ENCODE data around the gene EXOC6B. TPM values are rescaled to one million over a fixed set of nuclear protein-coding genes. Genes with fewer than 3 reads are reported as not detected.
"Not testable (repeated sequence)": the region's sequence is repeated elsewhere in the genome, so short reads cannot be mapped to it uniquely, and the experiment has no call there.

Gene EXOC6B
- total RNA-seq, 4 donors from 2014 or later = 22.6 to 47.3 (median 32.5) TPM

GRCh38 chr2:72494392-72494791 is 331.4 kb downstream of the EXOC6B start:
- intact Hi-C loops (cut with DNase I) = no loop called here
- H3K27me3 ChIP-seq = no peaks in the 10 kb centered on the region
- H3K4me3 ChIP-seq (replicated peaks in 1 of 3) = no peak overlapping the region
- H3K9me3 ChIP-seq = no peaks in the 10 kb centered on the region
- no peak for TF ChIP-seq POLR2A (IDR thresholded peaks at IDR 0.05)
- no peak for TF ChIP-seq CTCF (IDR thresholded peaks at IDR 0.05)
- DNase-seq = no peak
- H3K4me1 ChIP-seq = no peaks in the 10 kb centered on the region
- 73 to 76% methylated on average over 1 of the region's 1 CpG for WGBS, 2 donors
- H3K36me3 ChIP-seq = no peaks in the 10 kb centered on the region
- no peak overlapping the region for H3K27ac ChIP-seq

DNA sequence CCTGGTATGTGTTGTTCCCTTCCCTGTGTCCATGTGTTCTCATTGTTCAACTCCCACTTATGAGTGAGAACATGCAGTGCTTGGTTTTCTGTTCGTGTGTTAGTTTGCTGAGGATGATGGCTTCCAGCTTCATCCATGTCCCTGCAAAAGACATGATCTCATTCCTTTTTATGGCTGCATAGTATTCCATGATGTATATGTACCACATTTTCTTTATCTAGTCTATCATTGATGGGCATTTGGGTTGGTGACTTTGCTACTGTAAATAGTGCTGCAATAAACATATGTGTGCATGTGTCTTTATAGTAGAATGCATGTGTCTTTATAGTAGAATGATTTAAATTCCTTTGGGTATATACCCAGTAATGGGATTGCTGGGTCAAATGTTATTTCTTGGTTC is 341.2 kb downstream of the EXOC6B start:
- H3K27ac ChIP-seq; H3K9me3 ChIP-seq; DNase-seq; H3K36me3 ChIP-seq; H3K4me1 ChIP-seq; H3K4me3 ChIP-seq (replicated peaks in 1 of 3); H3K27me3 ChIP-seq; intact Hi-C loops (cut with DNase I): not testable (repeated sequence)
- WGBS, 2 donors = 86 to 94% methylated on average over 1 of the region's 1 CpG

- no peak for DNase-seq
- intact Hi-C loops (cut with DNase I) = no loop called here
- Histone ChIP-seq H3K27ac (no peak overlapping the region), H3K4me3 (replicated peaks in 1 of 3) (no peak overlapping the region), H3K4me1 (no peaks in the 10 kb centered on the region), H3K27me3 (no peaks in the 10 kb centered on the region), H3K9me3 (no peaks in the 10 kb centered on the region), H3K36me3 (no peaks in the 10 kb centered on the region)
- 94% methylated on average over 2 of the region's 2 CpGs for WGBS, 2 donors
- TF ChIP-seq POLR2A (IDR thresholded peaks at IDR 0.05) (no peak), CTCF (IDR thresholded peaks at IDR 0.05) (no peak)
These were observed 342.5 kb downstream of the EXOC6B start for GRCh38 chr2:72483346-72483745.

- intact Hi-C loops (cut with DNase I) = no loop called here
- WGBS, 2 donors = 93 to 100% methylated on average over 2 of the region's 3 CpGs
- DNase-seq = no peak
These were observed 350.6 kb downstream of the EXOC6B start for GRCh38 chr2:72475246-72475645.

GRCh38 chr2:72457801-72458516 is 367.9 kb downstream of the EXOC6B start:
- TF ChIP-seq CTCF (IDR thresholded peaks at IDR 0.05) = no peak
- TF ChIP-seq POLR2A (IDR thresholded peaks at IDR 0.05) = no peak
- DNase-seq = no peak
- 84 to 85% methylated on average over 6 of the region's 6 CpGs for WGBS, 2 donors
- H3K36me3 ChIP-seq = peaks cover 0 to 5% of the 10 kb centered on the region in 2 donors
- no peaks in the 10 kb centered on the region for H3K9me3 ChIP-seq
- no peak overlapping the region for H3K27ac ChIP-seq
- no peaks in the 10 kb centered on the region for H3K27me3 ChIP-seq
- intact Hi-C loops (cut with DNase I) = no loop called here
- no peak overlapping the region for H3K4me3 ChIP-seq (replicated peaks in 1 of 3)
- no peaks in the 10 kb centered on the region for H3K4me1 ChIP-seq

More at GRCh38 chr2:72475246-72475645, 350.6 kb downstream of the EXOC6B start:
- Histone ChIP-seq H3K9me3 (no peaks in the 10 kb centered on the region), H3K36me3 (no peaks in the 10 kb centered on the region), H3K4me3 (replicated peaks in 1 of 3) (no peak overlapping the region), H3K4me1 (no peaks in the 10 kb centered on the region), H3K27me3 (no peaks in the 10 kb centered on the region), H3K27ac (no peak overlapping the region)
- TF ChIP-seq POLR2A (IDR thresholded peaks at IDR 0.05) = no peak
- TF ChIP-seq CTCF (IDR thresholded peaks at IDR 0.05) = no peak
